Thymus (tissue), 11 donors: Measurements from ENCODE around the gene PRELID3B. TPM values are rescaled to one million over a fixed set of nuclear protein-coding genes. Genes with fewer than 3 reads are reported as not detected.

Source experiments
- DNase-seq, 9 donors: peaks; one replicate each; pipeline ENCODE4 v3.0.0-alpha.2; 2013; ENCODE audit warnings: low spot score in 9 of 9, low read depth in 6 of 9, missing footprints in 1 of 9
- H3K27ac ChIP-seq, 2 donors: one replicate each; pipeline ENCODE4 v1.5.1; 2013; ENCODE audit warnings: control low read depth in 1 of 2, low read depth in 1 of 2, low read length in 1 of 2, mild to moderate bottlenecking in 1 of 2, moderate library complexity in 1 of 2
- H3K27me3 ChIP-seq, 2 donors: one replicate each; pipeline ENCODE4 v1.5.1; 2013; ENCODE audit warnings: low read length in 1 of 2; ENCODE audit not compliant: control insufficient read depth in 2 of 2, insufficient read depth in 1 of 2
- H3K36me3 ChIP-seq, 2 donors: one replicate each; pipeline ENCODE4 v1.5.1; 2013; ENCODE audit warnings: low read length in 1 of 2, mild to moderate bottlenecking in 1 of 2, moderate library complexity in 1 of 2; ENCODE audit not compliant: control insufficient read depth in 2 of 2, insufficient read depth in 2 of 2
- H3K4me1 ChIP-seq, 2 donors: one replicate each; pipeline ENCODE4 v1.5.1; 2013; ENCODE audit warnings: low read length in 2 of 2; ENCODE audit not compliant: control insufficient read depth in 2 of 2, insufficient read depth in 2 of 2
- H3K4me3 ChIP-seq, 2 donors: one replicate each; pipeline ENCODE4 v1.5.1; 2013; ENCODE audit warnings: low read length in 2 of 2, control low read depth in 1 of 2, mild to moderate bottlenecking in 1 of 2
- H3K9me3 ChIP-seq, 2 donors: one replicate each; pipeline ENCODE4 v1.5.1; 2013; ENCODE audit warnings: low read length in 1 of 2, mild to moderate bottlenecking in 1 of 2; ENCODE audit not compliant: control insufficient read depth in 2 of 2, insufficient read depth in 1 of 2
- whole genome bisulfite sequencing: extraction: QIAGEN DNeasy Blood & Tissue Kit; methylation state at CpG from one replicate; pipeline ENCODE4 v1.1.7; 2013; 5-methylcytosine and 5-hydroxymethylcytosine counted together
- polyA plus RNA-seq: library from polyadenylated mRNA; stranded (reverse); fragments of 200-250 nt; gene quantifications from one replicate; pipeline ENCODE4 v1.2.3, GENCODE V29; 2013
- total RNA-seq: library from RNA; stranded (reverse); fragments of 120-200 nt; gene quantifications from one replicate; pipeline ENCODE4 v1.2.4, GENCODE V29; 2013
- donor health status: healthy.

PRELID3B gene
- total and polyA plus RNA-seq, 2 donors = 33.4 to 61.9 TPM

GRCh38 chr20:59033093-59033492 is 9.5 kb downstream of the PRELID3B start:
- H3K27me3 ChIP-seq = no peaks in the 10 kb centered on the region
- peak overlapping the region in 1 of 2 donors; percentile 89 for H3K27ac ChIP-seq
- no peaks in the 10 kb centered on the region for H3K9me3 ChIP-seq
- no peak for DNase-seq
- H3K4me1 ChIP-seq = peaks cover 13 to 14% of the 10 kb centered on the region in 2 donors
- H3K4me3 ChIP-seq = peak overlapping the region; percentile 78 to 93
- H3K36me3 ChIP-seq = peaks cover 34 to 54% of the 10 kb centered on the region in 2 donors
- WGBS = 98% methylated on average over 1 of the region's 1 CpG

- H3K27me3 ChIP-seq = no peaks in the 10 kb centered on the region
- no peak for DNase-seq
- peak overlapping the region; percentile 89 to 91 for H3K27ac ChIP-seq
- H3K9me3 ChIP-seq = no peaks in the 10 kb centered on the region
- peaks cover 30 to 54% of the 10 kb centered on the region in 2 donors for H3K36me3 ChIP-seq
- H3K4me1 ChIP-seq = peaks cover 13 to 14% of the 10 kb centered on the region in 2 donors
- WGBS = 7% methylated on average over 13 of the region's 13 CpGs
- peak overlapping the region; percentile 78 to 93 for H3K4me3 ChIP-seq
Measured at GRCh38 chr20:59032713-59033059, 9.9 kb downstream of the PRELID3B start.

GRCh38 chr20:59032023-59032712 is 10.4 kb downstream of the PRELID3B start, which contains the start of gene ATP5F1E:
ATP5F1E (minus strand) TSS chr20:59032335; CDS start chr20:59032251, 84 bp downstream.
- Histone ChIP-seq H3K36me3 (peaks cover 29 to 53% of the 10 kb centered on the region in 2 donors), H3K27ac (peak within 1 kb of the TSS; percentile 91 to 98), H3K4me3 (peak within 1 kb of the TSS; percentile 78 to 93), H3K27me3 (no peaks in the 10 kb centered on the region), H3K4me1 (peaks cover 13 to 14% of the 10 kb centered on the region in 2 donors), H3K9me3 (no peaks in the 10 kb centered on the region)
- under 1% methylated on average over 86 of the region's 86 CpGs for WGBS
- DNase-seq = peak; percentile 76 to 97 (median 91)

GRCh38 chr20:59031564-59032022 is 11.0 kb downstream of the PRELID3B start:
- Histone ChIP-seq H3K9me3 (no peaks in the 10 kb centered on the region), H3K27ac (peak overlapping the region; percentile 91 to 98), H3K4me3 (peak overlapping the region; percentile 78 to 93), H3K4me1 (peaks cover 13 to 14% of the 10 kb centered on the region in 2 donors), H3K36me3 (peaks cover 27 to 53% of the 10 kb centered on the region in 2 donors), H3K27me3 (no peaks in the 10 kb centered on the region)
- WGBS = 21% methylated on average over 13 of the region's 13 CpGs
- DNase-seq = no peak

- WGBS = 82% methylated on average over 7 of the region's 7 CpGs
- H3K9me3 ChIP-seq = no peaks in the 10 kb centered on the region
- H3K36me3 ChIP-seq = peaks cover 22 to 50% of the 10 kb centered on the region in 2 donors
- peaks cover 13 to 14% of the 10 kb centered on the region in 2 donors for H3K4me1 ChIP-seq
- H3K4me3 ChIP-seq = peak overlapping the region; percentile 78 to 93
- H3K27ac ChIP-seq = peak overlapping the region in 1 of 2 donors; percentile 20
- no peaks in the 10 kb centered on the region for H3K27me3 ChIP-seq
- no peak for DNase-seq
Measured at GRCh38 chr20:59030911-59031563, 11.5 kb downstream of the PRELID3B start.

- Histone ChIP-seq H3K27ac (no peak overlapping the region), H3K36me3 (peaks cover 30 to 60% of the 10 kb centered on the region in 2 donors), H3K4me1 (peaks cover 13 to 14% of the 10 kb centered on the region in 2 donors), H3K9me3 (no peaks in the 10 kb centered on the region), H3K4me3 (no peak overlapping the region), H3K27me3 (no peaks in the 10 kb centered on the region)
- WGBS = 91% methylated on average over 2 of the region's 2 CpGs
- DNase-seq = no peak
Measured at GRCh38 chr20:59028812-59029211, 13.8 kb downstream of the PRELID3B start.

- H3K27me3 ChIP-seq = no peaks in the 10 kb centered on the region
- no peaks in the 10 kb centered on the region for H3K9me3 ChIP-seq
- no peak for DNase-seq
- H3K36me3 ChIP-seq = peaks cover 37 to 69% of the 10 kb centered on the region in 2 donors
- WGBS = 95% methylated on average over 8 of the region's 8 CpGs
- H3K4me1 ChIP-seq = peaks cover 12 to 14% of the 10 kb centered on the region in 2 donors
- no peak overlapping the region for H3K4me3 ChIP-seq
- H3K27ac ChIP-seq = no peak overlapping the region
Measured at GRCh38 chr20:59027741-59028320, 14.8 kb downstream of the PRELID3B start.

- Histone ChIP-seq H3K4me1 (peaks cover 10% of the 10 kb centered on the region in 2 donors), H3K27ac (no peak overlapping the region), H3K9me3 (no peaks in the 10 kb centered on the region), H3K36me3 (peaks cover 41 to 74% of the 10 kb centered on the region in 2 donors), H3K4me3 (no peak overlapping the region), H3K27me3 (no peaks in the 10 kb centered on the region)
- WGBS = 97% methylated on average over 5 of the region's 5 CpGs
- DNase-seq = no peak
Measured at GRCh38 chr20:59026904-59027740, 15.5 kb downstream of the PRELID3B start.
